Measurements from ENCODE around the gene LSAMP.

DNA sequence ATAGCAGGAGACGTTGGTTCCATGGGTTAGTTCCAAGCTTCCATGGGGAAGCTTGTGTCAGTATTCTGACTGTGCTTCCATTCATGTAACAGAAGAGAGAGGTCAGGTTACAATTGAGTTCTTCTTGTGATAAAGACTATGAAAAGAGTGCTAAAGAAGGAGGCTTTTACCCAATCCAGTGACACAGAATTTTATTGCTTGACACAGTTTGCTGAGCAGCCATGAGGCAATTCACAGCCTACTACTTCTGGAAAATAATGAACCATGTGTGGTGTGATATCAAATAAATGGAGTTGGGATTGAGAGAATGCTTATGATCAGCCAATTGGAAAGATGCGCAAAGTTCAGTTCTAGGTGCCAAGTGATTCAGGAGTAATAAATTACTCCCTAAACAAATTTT lies 233.4 kb downstream of the LSAMP start:
- TF ChIP-seq EZH2 (IDR thresholded peaks at IDR 0.05; ENCODE audit: borderline replicate concordance, low read depth, low read length, severe bottlenecking) = no peak
- TF ChIP-seq, protein P1, sequence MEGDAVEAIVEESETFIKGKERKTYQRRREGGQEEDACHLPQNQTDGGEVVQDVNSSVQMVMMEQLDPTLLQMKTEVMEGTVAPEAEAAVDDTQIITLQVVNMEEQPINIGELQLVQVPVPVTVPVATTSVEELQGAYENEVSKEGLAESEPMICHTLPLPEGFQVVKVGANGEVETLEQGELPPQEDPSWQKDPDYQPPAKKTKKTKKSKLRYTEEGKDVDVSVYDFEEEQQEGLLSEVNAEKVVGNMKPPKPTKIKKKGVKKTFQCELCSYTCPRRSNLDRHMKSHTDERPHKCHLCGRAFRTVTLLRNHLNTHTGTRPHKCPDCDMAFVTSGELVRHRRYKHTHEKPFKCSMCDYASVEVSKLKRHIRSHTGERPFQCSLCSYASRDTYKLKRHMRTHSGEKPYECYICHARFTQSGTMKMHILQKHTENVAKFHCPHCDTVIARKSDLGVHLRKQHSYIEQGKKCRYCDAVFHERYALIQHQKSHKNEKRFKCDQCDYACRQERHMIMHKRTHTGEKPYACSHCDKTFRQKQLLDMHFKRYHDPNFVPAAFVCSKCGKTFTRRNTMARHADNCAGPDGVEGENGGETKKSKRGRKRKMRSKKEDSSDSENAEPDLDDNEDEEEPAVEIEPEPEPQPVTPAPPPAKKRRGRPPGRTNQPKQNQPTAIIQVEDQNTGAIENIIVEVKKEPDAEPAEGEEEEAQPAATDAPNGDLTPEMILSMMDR (IDR thresholded peaks at IDR 0.05; ENCODE audit: borderline replicate concordance, extremely low read depth, low read length, poor library complexity, severe bottlenecking) = no peak

Measured in DND-41 (cell line).